Mucosa of stomach (tissue), 1 donor: ENCODE measurements around the gene PRKG1.

Experiments
- H3K27me3 ChIP-seq: one replicate; pipeline ENCODE4 v1.7.0; 2013; ENCODE audit warnings: mild to moderate bottlenecking, low read length; ENCODE audit not compliant: control insufficient read depth, insufficient read depth
- H3K36me3 ChIP-seq: one replicate; pipeline ENCODE4 v1.7.0; 2013; ENCODE audit warnings: low read length; ENCODE audit not compliant: control insufficient read depth, insufficient read depth
- H3K4me1 ChIP-seq: one replicate; pipeline ENCODE4 v1.7.0; 2013; ENCODE audit warnings: mild to moderate bottlenecking, low read length; ENCODE audit not compliant: control insufficient read depth, insufficient read depth
- H3K4me3 ChIP-seq: one replicate; pipeline ENCODE4 v1.7.0; 2013; ENCODE audit warnings: low read length
- H3K9ac ChIP-seq: one replicate; pipeline ENCODE4 v1.7.0; 2013; ENCODE audit warnings: mild to moderate bottlenecking, low read length, moderate library complexity
- H3K9me3 ChIP-seq: one replicate; pipeline ENCODE4 v1.7.0; 2013; ENCODE audit warnings: mild to moderate bottlenecking, low read length, moderate library complexity; ENCODE audit not compliant: control insufficient read depth
- donor health status: Pancreatic carcinoma.

PRKG1 gene

GRCh38 chr10:51224671-51225161 is 150.4 kb downstream of the PRKG1 start:
- Histone ChIP-seq H3K9me3 (no peaks in the 10 kb centered on the region), H3K4me3 (no peak overlapping the region), H3K9ac (no peak overlapping the region), H3K36me3 (no peaks in the 10 kb centered on the region), H3K27me3 (no peaks in the 10 kb centered on the region), H3K4me1 (no peaks in the 10 kb centered on the region)

DNA sequence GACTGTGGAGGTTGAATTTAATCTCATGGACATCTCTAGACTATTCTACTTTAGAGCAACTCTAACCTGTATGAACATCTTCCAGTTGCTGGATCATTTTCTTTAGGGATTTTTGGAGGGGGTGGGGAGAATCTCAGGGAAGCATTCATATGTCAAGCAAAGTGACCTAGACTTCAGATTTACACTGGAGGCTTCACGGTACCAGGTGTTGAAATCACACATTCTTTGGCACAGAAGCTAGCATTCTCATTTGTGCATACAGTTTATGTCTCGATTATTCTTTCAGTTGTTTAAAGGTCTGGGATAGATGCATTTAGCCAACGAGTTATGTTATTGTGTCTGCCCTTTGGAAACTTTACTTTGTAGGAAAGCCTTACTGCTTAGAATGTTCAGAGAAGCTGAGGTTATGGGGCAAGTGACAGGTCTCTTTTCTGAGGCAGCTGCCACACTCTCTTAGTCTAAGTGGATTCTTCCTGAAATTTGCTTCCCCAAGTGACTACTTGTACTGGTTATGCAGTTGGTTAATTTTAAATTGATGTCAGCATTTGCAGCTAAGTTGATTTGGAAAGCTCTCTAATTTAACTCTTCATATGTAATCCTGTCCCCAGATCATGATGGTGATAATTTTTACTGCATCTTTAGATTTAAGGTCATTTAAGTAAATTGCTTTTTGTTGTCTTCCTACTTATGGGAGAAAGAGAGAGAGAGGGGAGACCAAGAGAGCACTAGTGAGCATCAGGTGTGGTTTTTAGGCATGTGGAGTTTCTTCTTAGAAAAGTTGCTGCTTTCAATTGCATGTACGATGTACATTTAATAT is 153.8 kb downstream of the PRKG1 start:
- no peaks in the 10 kb centered on the region for H3K27me3 ChIP-seq
- no peak overlapping the region for H3K9ac ChIP-seq
- no peaks in the 10 kb centered on the region for H3K9me3 ChIP-seq
- no peak overlapping the region for H3K4me3 ChIP-seq
- H3K36me3 ChIP-seq = no peaks in the 10 kb centered on the region
- H3K4me1 ChIP-seq = no peaks in the 10 kb centered on the region

- no peak overlapping the region for H3K9ac ChIP-seq
- no peak overlapping the region for H3K4me3 ChIP-seq
- H3K4me1 ChIP-seq = no peaks in the 10 kb centered on the region
- no peaks in the 10 kb centered on the region for H3K36me3 ChIP-seq
- no peaks in the 10 kb centered on the region for H3K27me3 ChIP-seq
- no peaks in the 10 kb centered on the region for H3K9me3 ChIP-seq
These were observed 154.4 kb downstream of the PRKG1 start for GRCh38 chr10:51228714-51229100.

GRCh38 chr10:51230887-51231585 is 156.7 kb downstream of the PRKG1 start:
- Histone ChIP-seq H3K27me3 (no peaks in the 10 kb centered on the region), H3K4me1 (no peaks in the 10 kb centered on the region), H3K9ac (no peak overlapping the region), H3K4me3 (no peak overlapping the region), H3K36me3 (no peaks in the 10 kb centered on the region), H3K9me3 (no peaks in the 10 kb centered on the region)

GRCh38 chr10:51231754-51232153 is 157.5 kb downstream of the PRKG1 start:
- no peaks in the 10 kb centered on the region for H3K4me1 ChIP-seq
- no peak overlapping the region for H3K4me3 ChIP-seq
- no peaks in the 10 kb centered on the region for H3K9me3 ChIP-seq
- no peaks in the 10 kb centered on the region for H3K27me3 ChIP-seq
- no peaks in the 10 kb centered on the region for H3K36me3 ChIP-seq
- H3K9ac ChIP-seq = no peak overlapping the region

- Histone ChIP-seq H3K9ac (no peak overlapping the region), H3K27me3 (no peaks in the 10 kb centered on the region), H3K4me1 (no peaks in the 10 kb centered on the region), H3K4me3 (no peak overlapping the region), H3K9me3 (no peaks in the 10 kb centered on the region), H3K36me3 (no peaks in the 10 kb centered on the region)
These were observed 159.2 kb downstream of the PRKG1 start for GRCh38 chr10:51233337-51234100.

DNA sequence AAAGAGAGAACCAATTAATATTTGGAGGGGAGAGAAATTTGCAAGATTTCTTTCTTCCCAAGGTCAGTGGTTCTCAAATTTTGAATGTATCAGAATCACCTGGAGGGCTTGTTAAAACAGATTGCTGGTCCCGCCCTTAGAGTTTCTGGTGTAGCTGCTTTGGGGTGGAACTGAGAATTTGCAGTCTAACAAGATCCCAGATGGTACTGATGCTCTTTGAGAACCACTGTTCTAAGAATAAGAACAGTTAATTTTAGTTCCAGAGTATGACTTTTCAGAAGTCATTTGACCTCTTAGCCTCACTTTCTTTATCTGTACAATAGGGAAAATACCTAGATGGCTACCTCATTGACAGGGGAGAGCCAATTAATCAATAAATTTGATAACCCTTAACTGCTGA is 161.6 kb downstream of the PRKG1 start:
- no peak overlapping the region for H3K9ac ChIP-seq
- H3K4me3 ChIP-seq = no peak overlapping the region
- H3K27me3 ChIP-seq = no peaks in the 10 kb centered on the region
- H3K4me1 ChIP-seq = no peaks in the 10 kb centered on the region
- no peaks in the 10 kb centered on the region for H3K9me3 ChIP-seq
- H3K36me3 ChIP-seq = no peaks in the 10 kb centered on the region

- Histone ChIP-seq H3K4me1 (no peaks in the 10 kb centered on the region), H3K4me3 (no peak overlapping the region), H3K9me3 (no peaks in the 10 kb centered on the region), H3K9ac (no peak overlapping the region), H3K36me3 (no peaks in the 10 kb centered on the region), H3K27me3 (no peaks in the 10 kb centered on the region)
These were observed 164.7 kb downstream of the PRKG1 start for GRCh38 chr10:51239006-51239405.

DNA sequence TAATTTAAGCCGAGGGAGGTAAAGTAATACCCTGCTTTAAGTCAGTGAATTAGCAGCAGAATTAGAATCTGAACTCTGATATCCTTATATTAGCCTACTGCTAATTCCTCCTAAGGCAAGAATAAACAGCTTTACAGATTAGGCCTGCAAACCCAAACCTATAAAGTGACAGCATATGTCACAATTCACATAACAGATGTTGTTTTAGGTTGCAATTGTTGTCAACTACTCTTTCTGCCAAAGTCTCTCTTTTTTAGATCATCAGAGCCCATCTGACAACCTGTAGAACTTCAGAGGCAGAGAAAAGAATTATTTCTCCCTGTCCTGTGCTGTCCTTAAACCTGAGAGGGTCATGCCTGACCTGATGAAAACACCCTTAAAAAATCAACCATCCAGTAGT is 167.2 kb downstream of the PRKG1 start:
- no peak overlapping the region for H3K9ac ChIP-seq
- H3K4me3 ChIP-seq = no peak overlapping the region
- no peaks in the 10 kb centered on the region for H3K36me3 ChIP-seq
- H3K9me3 ChIP-seq = no peaks in the 10 kb centered on the region
- H3K27me3 ChIP-seq = no peaks in the 10 kb centered on the region
- peaks cover 5% of the 10 kb centered on the region for H3K4me1 ChIP-seq

DNA sequence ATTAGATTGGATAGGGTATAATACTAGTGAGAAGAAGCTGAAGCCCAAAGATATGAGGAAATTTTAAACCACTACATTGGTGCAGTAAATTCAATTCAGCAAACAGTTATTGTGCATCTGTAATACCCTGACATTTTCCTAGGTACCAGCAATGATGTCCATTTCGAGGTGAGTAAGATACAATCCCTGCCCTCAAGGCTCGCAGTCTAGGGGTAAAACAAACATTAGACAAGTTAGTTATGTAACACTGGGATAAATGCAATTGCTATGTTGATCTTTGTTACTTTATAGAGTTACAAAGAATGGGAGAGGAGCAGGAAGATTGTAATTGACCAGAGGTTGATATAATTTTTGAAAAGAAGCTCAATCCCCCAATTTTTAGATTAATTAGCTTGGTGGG is 168.1 kb downstream of the PRKG1 start:
- Histone ChIP-seq H3K9ac (no peak overlapping the region), H3K9me3 (no peaks in the 10 kb centered on the region), H3K36me3 (no peaks in the 10 kb centered on the region), H3K4me3 (no peak overlapping the region), H3K27me3 (no peaks in the 10 kb centered on the region), H3K4me1 (peaks cover 5% of the 10 kb centered on the region)

DNA sequence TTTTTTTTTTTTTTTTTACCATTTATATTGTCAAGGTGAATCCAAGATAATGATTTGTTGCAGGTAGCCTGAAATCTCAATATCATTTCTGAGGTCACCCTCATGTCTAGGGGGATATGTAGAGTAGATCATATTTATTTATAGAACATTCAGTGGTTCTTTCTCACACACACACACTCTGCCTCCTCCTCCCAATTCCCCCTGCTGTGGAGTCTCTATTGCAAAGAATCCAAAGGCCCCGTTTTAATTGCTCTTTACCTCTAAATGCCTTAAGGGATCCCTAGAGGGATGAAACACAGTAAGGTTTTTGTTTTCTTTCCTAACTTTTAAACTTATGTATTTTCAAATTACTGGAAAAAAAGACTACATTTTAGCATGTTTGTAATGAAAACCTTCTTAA is 170.0 kb downstream of the PRKG1 start:
- Histone ChIP-seq H3K9me3 (no peaks in the 10 kb centered on the region), H3K4me3 (no peak overlapping the region), H3K36me3 (no peaks in the 10 kb centered on the region), H3K9ac (no peak overlapping the region), H3K4me1 (peaks cover 5% of the 10 kb centered on the region), H3K27me3 (no peaks in the 10 kb centered on the region)
